ENCODE measurements around the gene SNTB2.

DNA sequence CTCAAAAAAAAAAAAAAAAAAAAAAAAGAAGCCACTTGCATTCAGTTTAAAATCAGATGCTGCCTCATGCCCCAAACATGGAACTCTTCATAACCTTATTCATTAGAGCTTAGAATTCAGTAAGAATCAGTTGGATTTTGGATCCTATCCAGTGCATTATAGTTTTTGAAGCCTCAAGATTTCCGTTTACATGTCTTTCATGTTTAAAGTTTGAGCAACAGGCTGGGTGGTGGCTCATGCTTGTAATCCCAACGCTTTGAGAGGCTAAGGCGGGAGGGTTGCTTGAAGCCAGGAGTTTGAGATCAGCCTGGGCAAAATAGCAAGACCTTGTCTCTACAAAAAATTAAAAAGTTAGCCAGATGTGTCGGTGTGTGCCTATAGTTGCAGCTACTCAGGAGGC is 55.0 kb downstream of the SNTB2 start:
- TF ChIP-seq POLR2A (IDR thresholded peaks at IDR 0.05) (no peak), POLR2AphosphoS5 (IDR thresholded peaks at IDR 0.05) (no peak)
